Measurements from ENCODE around the gene CDH4. TPM values are rescaled to one million over a fixed set of nuclear protein-coding genes. Genes with fewer than 3 reads are reported as not detected.

Gene CDH4
- total and polyA plus RNA-seq, 2 donors from 2014 or later = 1.1 TPM; not detected in 1

GRCh38 chr20:61908057-61909026 lies 656.3 kb downstream of the CDH4 start:
- TF ChIP-seq CTCF (IDR thresholded peaks at IDR 0.05; ENCODE audit: borderline replicate concordance, extremely low read depth, insufficient read depth) = no peak
- Histone ChIP-seq H3K27ac (ENCODE audit: low read depth in 2 of 2, low read length in 2 of 2) (no peak overlapping the region), H3K36me3 (ENCODE audit: control insufficient read depth in 2 of 3, insufficient read depth in 3 of 3, low read length in 3 of 3) (no peaks in the 10 kb centered on the region), H3K4me1 (ENCODE audit: control insufficient read depth in 2 of 3, insufficient read depth in 2 of 3, low read depth in 1 of 3, low read length in 3 of 3) (no peaks in the 10 kb centered on the region), H3K9me3 (ENCODE audit: control insufficient read depth in 2 of 3, insufficient read depth in 1 of 3, low read length in 3 of 3) (peaks cover 0 to 12% (median 2%) of the 10 kb centered on the region in 3 donors), H3K27me3 (ENCODE audit: control insufficient read depth, insufficient read depth, low read length) (no peaks in the 10 kb centered on the region), H3K4me3 (ENCODE audit: low read length in 3 of 3) (no peak overlapping the region), H3K9ac (ENCODE audit: low read length in 3 of 3) (no peak overlapping the region)
- peak in 1 of 5 donors; percentile 59 for DNase-seq
- intact Hi-C loops (cut with DNase I) = no loop called here
- no peak for FAIRE-seq

GRCh38 chr20:61909028-61909427 lies 657.0 kb downstream of the CDH4 start:
- no peak for FAIRE-seq
- peaks cover 0 to 12% (median 2%) of the 10 kb centered on the region in 3 donors for H3K9me3 ChIP-seq (ENCODE audit: control insufficient read depth in 2 of 3, insufficient read depth in 1 of 3, low read length in 3 of 3)
- intact Hi-C loops (cut with DNase I) = no loop called here
- peak in 2 of 5 donors; percentile 2 to 46 for DNase-seq
- no peaks in the 10 kb centered on the region for H3K4me1 ChIP-seq (ENCODE audit: control insufficient read depth in 2 of 3, insufficient read depth in 2 of 3, low read depth in 1 of 3, low read length in 3 of 3)
- no peak overlapping the region for H3K4me3 ChIP-seq (ENCODE audit: low read length in 3 of 3)
- TF ChIP-seq CTCF (IDR thresholded peaks at IDR 0.05; ENCODE audit: borderline replicate concordance, extremely low read depth, insufficient read depth) = no peak
- no peaks in the 10 kb centered on the region for H3K36me3 ChIP-seq (ENCODE audit: control insufficient read depth in 2 of 3, insufficient read depth in 3 of 3, low read length in 3 of 3)
- H3K27ac ChIP-seq (ENCODE audit: low read depth in 2 of 2, low read length in 2 of 2) = no peak overlapping the region
- H3K9ac ChIP-seq (ENCODE audit: low read length in 3 of 3) = no peak overlapping the region
- no peaks in the 10 kb centered on the region for H3K27me3 ChIP-seq (ENCODE audit: control insufficient read depth, insufficient read depth, low read length)

GRCh38 chr20:61909821-61910220 lies 657.8 kb downstream of the CDH4 start:
- DNase-seq (peak in 1 of 5 donors; percentile 49), FAIRE-seq (no peak)
- Histone ChIP-seq H3K27me3 (ENCODE audit: control insufficient read depth, insufficient read depth, low read length) (no peaks in the 10 kb centered on the region), H3K36me3 (ENCODE audit: control insufficient read depth in 2 of 3, insufficient read depth in 3 of 3, low read length in 3 of 3) (no peaks in the 10 kb centered on the region), H3K9me3 (ENCODE audit: control insufficient read depth in 2 of 3, insufficient read depth in 1 of 3, low read length in 3 of 3) (peaks cover 0 to 12% (median 2%) of the 10 kb centered on the region in 3 donors), H3K27ac (ENCODE audit: low read depth in 2 of 2, low read length in 2 of 2) (no peak overlapping the region), H3K9ac (ENCODE audit: low read length in 3 of 3) (no peak overlapping the region), H3K4me1 (ENCODE audit: control insufficient read depth in 2 of 3, insufficient read depth in 2 of 3, low read depth in 1 of 3, low read length in 3 of 3) (no peaks in the 10 kb centered on the region), H3K4me3 (ENCODE audit: low read length in 3 of 3) (no peak overlapping the region)
- intact Hi-C loops (cut with DNase I) = no loop called here
- TF ChIP-seq CTCF (IDR thresholded peaks at IDR 0.05; ENCODE audit: borderline replicate concordance, extremely low read depth, insufficient read depth) = no peak

Data from kidney (tissue), 14 donors.